ENCODE results near the gene KLF3.
"Not testable (repeated sequence)": the region's sequence is repeated elsewhere in the genome, so short reads cannot be mapped to it uniquely, and the experiment has no call there.

Gene KLF3

DNA sequence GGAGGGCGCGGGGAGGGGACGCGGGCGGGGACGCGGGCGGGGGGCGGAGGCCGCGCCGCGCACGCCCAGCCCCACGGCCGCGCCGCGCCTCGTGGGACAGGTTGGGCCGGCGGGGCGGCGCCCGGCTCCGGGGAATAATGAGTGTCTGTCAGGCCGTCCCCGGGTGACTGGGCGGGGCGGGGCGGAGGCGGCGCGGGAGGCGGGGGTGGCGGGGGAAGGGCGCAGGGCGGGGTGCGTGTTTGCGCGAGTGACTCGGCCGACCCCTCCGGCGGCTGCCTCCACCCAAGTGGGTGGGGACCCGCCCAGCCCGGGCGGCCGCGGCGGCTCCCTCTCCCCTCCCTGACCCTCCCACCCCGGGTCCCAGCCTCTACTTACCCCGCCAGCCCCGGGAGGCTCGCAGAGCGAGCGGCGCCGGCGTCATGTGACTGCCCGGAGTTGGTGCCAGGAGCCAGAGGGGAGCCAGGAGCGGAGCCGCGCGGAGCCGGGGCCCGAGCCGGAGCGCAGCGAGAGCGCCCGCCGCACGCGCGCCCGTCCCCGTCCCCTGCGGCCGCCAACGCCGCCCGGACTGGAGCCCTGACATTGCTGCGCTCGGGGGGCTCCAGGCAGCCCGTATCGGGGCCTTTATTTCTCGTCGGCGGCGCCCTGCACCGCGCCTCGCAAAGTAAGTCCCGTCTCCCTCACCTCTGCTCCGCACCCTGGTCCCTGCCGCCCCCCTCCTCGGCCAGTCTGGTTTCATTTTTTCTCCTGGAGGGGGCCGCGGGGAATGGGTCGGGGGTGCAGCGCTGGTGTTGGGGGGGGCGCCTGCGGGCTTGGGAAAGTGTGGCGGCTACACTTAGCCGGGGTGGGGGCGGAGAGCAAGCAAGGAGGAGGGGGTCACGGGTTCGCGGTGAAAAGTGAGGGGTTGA is at the start of gene KLF3:
KLF3 (plus strand) TSS at position 399 of the 905 bp plus-strand sequence. CDS start 16,427 bp downstream, outside the sequence.
- peak in 55 of 56 donors; percentile 53 to 99 (median 92) for DNase-seq

- DNase-seq, result no peak
Measured at GRCh38 chr4:38614231-38614630, 49.8 kb upstream of the KLF3 start.

DNA sequence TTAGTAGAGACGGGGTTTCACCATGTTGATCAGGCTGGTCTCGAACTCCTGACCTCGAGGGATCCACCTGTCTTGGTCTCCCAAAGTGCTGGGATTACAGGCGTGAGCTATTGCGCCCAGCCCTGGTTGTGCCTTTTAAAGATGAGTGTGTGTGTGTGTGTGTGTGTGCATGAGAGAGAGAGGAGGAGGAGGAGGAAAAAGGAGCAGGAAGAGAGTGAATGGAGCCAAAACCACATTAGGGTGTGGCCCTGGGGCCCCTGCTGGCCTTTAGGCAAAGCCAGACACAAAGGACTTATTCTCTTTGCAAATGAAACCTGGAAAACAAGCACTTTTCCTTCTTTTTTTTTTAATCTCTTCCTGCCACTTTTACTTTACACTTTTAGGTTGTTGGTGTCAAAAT is 48.2 kb upstream of the KLF3 start:
- DNase-seq, result no peak

DNA sequence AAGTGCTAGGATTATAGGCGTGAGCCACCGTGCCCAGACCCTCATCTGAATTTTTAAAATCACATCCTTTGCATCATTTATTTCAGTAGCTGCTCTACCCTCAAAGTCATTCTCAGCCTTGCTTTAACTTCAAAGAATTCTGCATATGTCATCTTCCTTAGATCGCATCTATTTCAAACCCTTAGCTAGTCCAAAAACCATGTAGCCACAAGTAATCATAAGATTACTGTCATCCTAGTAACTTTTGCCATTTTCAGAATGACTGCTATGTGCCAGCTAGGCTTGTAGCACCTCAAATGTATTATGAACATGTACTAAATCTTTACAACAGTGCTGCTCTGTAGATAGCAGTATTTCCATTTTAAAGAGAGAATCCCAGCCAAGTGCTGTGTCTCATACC is 45.5 kb upstream of the KLF3 start:
- DNase-seq, result no peak

- no peak for DNase-seq
Measured at GRCh38 chr4:38619316-38619715, 44.7 kb upstream of the KLF3 start.

DNA sequence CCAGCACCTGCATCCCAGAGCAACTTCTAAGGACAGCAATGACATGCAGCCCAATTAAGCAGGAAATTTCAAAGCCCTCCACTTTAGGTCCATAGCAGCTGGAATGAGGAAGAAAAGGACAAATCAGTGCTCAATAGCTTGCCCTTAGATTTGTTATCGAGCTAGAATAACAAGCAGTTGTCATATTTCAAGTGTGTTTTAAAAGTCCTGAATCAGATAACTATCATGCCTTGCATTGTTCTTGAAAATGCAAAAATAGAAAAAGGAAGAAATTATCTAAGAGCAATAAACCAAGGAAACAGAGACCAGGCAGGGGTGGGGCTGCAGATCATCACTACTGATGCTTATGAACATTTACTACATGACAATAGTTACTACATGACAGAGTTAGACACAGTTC is 43.9 kb upstream of the KLF3 start:
- no peak for DNase-seq

DNA sequence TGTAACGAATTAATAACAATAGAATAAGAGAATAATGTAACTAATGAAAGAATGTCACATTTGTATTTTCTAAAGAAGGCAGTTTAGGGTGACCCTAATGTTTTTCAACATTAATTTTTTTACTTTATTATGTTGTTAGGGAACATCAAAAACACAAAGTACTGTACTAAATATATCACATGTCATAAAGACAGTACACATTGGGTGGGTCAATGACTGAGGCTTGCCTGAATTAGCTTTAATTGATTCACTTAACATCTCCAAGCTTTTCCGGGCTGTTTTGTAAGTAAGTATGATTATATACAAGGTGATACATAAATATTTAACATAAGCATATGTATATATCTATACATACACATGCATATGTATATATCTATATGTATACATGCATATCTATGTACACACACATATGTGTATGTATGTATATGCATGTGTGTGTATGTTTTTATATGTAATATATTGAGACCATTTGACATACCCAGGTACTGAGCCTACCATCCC is 43.4 kb upstream of the KLF3 start:
- DNase-seq, result no peak

DNA sequence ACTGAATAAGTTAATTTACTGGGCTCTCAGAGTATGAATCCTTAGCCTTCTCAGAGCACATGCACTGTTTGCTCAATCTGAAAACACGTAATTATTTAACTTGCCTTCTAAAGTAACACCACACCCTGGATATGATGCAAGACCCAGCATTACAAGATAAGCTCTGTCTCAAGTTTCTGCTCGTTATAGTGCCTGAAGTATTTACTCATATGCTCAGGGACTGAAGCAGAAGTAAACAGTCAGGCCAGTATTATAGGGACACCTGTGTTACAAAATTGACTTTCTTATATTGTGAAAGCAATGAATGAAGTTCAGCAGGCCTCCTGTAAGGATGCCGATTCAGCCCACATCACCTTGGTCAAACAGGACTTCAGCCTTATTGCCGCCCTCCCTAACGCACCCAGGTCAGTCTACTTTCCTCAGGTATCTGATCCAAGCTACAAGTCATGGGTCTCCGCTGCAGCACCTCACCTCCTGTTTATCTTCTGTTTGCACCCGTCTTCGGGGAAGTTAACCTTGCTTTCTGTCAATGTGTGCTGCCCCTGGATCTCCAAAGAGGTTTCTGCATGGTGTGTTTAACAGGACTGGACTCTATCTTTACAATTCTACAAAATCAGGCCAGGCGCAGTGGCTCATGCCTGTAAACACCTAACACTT is 42.8 kb upstream of the KLF3 start:
- no peak for DNase-seq

GRCh38 chr4:38621831-38622230 is 42.2 kb upstream of the KLF3 start:
- DNase-seq, result no peak

GRCh38 chr4:38622340-38622739 is 41.7 kb upstream of the KLF3 start:
- not testable (repeated sequence) for DNase-seq

- DNase-seq, result no peak
Measured at GRCh38 chr4:38623260-38623659, 40.7 kb upstream of the KLF3 start.

DNA sequence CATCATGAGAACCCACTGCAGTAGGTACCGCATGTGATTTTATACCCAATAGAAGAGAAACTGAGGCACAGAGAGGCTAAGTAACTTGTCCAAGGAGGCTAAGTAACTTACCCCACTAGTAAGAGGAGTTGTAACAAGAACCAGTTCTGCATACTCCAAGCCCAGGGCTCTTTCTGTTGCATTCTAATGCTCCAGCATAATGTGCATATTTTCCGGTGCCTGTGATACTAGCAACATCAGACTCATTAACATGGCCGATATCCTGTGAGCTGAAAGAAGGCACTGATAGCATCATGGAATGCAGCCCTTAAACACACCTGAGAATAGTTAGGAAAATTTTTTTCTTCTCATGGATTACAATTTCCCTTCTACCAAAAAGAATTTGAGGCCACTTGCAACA is 39.7 kb upstream of the KLF3 start:
- DNase-seq, result no peak

GRCh38 chr4:38625508-38625907 is 38.5 kb upstream of the KLF3 start:
- no peak for DNase-seq

DNA sequence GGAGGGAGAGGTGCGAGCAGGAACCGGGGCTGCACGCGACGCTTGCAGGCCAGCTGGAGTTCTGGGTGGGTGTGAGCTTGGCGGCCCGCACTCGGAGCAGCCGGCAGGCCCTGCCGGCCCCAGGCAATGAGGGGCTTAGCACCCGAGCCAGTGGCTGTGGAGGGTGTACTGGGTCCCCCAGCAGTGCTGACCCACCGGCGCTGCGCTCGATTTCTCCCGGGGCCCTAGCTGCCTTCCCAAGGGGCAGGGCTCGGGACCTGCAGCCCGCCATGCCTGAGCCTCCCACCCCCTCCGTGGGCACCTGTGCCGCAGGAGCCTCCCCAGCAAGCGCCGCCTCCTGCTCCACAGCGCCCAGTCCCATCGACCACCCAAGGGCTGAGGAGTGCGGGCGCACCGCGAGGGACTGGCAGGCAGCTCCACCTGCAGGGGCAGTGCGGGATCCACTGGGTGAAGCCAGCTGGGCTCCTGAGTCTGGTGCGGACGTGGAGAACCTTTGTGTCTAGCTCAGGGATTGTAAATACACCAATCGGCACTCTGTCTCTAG is 37.0 kb upstream of the KLF3 start:
- not testable (repeated sequence) for DNase-seq

DNA sequence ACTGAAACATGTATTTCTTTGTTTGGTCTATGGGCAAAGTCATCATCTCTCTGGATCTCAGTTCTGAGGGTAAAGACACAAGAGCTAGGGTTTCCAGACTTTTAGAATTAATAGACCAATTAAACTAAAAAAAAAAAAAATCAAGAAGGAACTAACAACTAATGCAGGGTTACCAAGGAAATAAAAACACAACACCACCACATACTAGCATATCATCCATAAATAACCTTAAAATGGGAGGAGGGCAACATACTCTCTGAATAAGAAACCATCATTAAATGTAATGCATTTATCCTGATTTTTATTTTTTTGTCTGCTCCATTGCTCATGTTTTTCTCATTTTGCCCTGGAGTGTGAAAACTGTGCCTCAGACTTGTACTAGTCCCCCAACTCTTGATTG is 33.5 kb upstream of the KLF3 start:
- no peak for DNase-seq

GRCh38 chr4:38634047-38634759 is 29.8 kb upstream of the KLF3 start:
- no peak for DNase-seq

- no peak for DNase-seq
Measured at GRCh38 chr4:38639242-38639641, 24.8 kb upstream of the KLF3 start.

GRCh38 chr4:38641811-38642210 is 22.2 kb upstream of the KLF3 start:
- no peak for DNase-seq

DNA sequence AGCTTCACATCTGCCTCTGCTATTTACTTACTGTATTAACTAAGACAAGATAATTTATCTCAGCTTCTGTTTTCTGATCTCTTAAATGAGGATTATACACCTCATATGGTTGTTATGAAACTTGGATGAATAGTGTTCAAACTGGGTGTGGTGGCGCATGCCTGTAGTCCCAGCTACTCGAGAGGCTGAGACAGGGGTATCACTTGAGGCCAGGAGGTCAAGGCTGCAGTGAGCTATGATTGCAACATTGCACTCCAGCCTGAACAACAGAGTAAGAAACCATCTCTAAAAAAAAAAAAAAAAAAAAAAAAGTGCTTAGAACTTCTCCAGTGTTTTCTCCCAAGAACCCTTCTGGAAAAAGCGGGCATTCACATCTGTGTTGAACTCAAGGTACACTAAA is 19.8 kb upstream of the KLF3 start:
- no peak for DNase-seq

DNA sequence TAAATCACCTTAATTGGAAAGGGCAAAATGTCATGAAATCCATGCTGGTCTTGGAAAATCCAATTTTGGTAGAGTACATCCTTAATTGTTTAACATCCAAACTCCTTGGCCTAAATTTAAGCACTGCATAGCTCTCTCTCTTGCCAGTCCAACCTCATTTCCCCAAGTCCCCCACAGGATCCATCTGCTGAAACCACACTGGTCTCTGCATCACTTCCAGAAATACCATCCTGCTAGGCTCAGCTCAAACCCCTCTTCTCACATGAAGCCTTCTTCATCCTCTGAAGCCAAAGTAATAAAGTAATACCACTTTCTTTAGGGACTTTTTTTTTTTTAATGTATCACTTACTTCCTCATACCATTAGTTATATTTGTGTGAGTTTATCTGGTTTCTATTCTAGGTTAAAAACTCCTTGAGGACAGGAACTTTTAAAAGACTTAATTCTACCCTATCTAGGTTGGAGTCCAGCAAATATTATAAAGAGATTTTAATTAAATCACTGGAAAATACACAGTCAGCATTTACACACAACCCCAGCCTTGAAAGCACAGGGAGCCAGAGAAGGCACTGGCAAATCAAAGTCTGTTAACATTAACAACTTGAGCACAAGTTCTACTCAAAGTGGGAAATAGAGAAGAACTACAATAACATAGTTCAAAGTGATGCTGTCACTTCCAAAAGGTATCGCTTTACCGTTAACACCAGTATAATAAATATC is 16.7 kb upstream of the KLF3 start:
- DNase-seq, result no peak

DNA sequence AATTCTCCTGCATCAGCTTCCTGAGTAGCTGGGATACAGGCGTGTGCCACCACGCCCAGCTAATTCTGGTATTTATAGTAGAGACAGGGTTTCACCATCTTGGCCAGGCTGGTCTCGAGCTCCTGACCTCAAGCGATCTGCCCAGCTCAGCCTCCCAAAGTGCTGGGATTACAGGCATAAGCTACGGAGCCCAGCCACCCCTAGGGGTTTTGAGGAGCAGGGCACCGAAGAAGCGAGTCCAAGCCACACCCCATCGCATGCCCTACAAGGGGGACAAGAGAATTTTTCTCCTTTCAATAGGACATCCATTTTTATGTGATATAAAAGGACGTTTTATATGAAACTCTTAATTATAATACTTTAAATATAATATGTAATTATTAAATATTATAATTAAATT is 13.9 kb upstream of the KLF3 start:
- no peak for DNase-seq

All from nucleus accumbens (tissue), 56 donors.